Left lobe of liver (tissue), 2 donors: Measurements from ENCODE around the gene C1orf105. TPM values are rescaled to one million over a fixed set of nuclear protein-coding genes. Genes with fewer than 3 reads are reported as not detected.

Source experiments
- ATAC-seq: fragments of 200-7000 bp; cut with Tn5 transposase; one replicate; pipeline ENCODE4 v1.9.1; 2020; ENCODE audit warnings: mild to moderate bottlenecking, moderate library complexity
- DNase-seq: peaks from one replicate; pipeline ENCODE4 v3.0.0-alpha.2; 2020; ENCODE audit warnings: low spot score
- total RNA-seq: library from RNA; stranded (reverse); gene quantifications from one replicate; pipeline ENCODE4 v1.2.1, GENCODE V29; 2021
- donor health status: DM: no; HTN: no; CAD: no; lungs with moderate emphysema.
- donor health status: DM: no; HTN: yes; CAD: no.

Gene C1orf105
- total RNA-seq, 1 donor from 2014 or later, result not detected

DNA sequence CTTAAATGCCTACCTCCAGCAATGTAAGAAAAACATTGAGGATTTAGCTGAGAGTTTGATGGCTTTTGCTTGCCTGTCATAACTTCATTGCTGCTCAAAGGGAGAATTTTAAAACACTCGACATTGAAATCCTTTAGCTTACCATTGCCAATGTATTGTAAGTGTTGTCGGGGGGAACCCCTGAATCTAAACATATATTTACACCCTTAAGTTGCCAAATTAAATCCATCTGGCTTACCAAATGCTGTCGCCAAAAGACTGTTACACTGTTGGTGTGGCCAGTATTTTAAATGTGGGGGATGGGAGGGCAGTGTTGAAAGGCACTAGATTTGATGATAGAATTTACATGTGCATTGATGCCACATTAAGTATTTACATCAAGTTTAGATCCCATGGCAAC, 24.9 kb upstream of the C1orf105 start:
- DNase-seq (no peak), ATAC-seq (no peak)

DNA sequence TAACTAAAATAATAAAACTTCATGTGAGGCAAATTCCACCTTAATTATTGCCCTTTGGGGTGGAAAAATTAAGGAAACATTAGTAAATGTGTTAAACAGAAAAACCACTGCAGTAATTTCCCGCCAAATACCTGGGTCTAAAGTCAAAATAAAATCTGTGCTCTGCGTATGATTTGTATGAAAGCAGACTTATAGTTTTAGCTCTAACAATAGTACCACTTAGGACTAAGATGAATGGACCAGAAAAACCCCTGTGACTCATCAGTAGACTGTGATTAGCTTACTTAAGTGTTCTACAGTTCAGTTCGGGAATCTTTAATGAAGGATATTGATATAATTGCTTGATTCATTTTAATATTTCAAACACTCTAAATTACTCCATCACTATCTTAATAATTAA, 23.3 kb upstream of the C1orf105 start:
- ATAC-seq (no peak), DNase-seq (no peak)

DNA sequence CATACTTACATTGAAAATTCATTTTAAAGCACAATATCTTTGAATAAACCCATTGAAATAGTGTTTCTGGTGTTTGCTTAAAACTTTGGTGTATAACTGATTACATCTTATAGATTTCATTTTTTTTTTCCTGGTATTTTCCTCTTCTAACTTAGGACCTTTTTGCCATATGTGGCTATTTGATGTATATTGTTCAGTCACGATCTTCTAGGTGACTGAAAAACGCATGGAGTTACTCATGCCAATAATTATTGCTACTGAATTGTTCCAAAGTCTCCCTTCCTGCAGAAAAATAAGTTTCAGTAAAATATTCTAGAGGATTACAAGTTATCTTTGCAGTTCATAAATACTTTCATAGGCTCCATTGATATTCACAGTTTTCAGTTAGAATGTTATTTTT, 22.9 kb upstream of the C1orf105 start:
- no peak for ATAC-seq
- no peak for DNase-seq

DNA sequence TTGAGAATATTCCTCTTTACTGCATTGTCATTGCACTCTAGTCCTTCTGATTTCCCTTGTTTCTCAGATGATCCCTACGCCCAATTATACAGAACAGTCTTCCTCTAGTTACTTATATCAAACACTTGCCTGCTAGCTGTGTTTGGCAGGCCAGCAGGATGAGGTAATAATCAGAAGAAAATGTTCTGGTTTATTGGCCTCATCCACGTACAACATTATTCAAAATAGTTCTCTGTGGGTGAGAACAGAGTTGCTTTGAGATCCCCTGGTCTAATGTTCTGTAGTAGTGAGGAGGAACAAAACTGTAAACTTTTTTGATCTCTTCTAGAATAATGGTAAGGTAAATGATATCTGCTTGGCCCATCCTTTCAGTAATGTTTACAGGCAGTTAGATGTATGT, 22.3 kb upstream of the C1orf105 start:
- DNase-seq (no peak), ATAC-seq (no peak)

DNA sequence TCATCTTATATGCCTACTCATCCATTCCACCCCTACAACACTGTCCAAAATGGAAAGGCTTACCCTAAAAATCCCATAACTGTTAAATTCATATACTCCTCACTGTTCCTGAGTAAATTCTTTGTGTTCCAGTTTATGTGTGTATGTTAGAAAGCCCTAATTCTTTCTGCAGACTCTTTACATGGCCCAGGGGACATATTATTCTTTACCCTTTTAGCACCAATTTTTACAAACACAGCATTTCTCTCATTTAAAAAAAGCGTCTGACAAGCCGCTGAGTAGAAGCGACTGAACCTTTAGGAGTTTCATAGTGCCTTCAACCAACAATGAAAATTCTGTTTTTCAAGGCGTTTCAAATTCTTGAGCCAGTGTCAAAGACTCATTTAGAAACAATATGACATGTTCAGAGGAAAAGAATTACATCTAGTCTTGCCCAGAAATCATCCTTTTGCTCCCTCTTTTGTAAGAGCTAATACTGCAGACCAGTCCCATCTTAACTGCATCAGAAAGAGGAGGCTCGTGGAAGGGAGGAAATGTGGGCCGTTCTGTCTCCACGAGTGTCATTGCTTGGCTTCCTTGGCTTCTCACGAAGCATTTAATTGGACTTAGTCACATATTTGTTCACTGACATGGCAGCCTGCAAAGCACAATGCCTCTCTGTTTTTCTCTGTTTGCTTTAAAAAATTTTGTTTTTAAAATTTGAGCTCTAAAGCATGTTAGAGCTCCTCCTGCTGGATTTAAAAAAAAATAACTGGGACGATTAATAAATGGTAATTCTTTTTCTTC, 21.3 kb upstream of the C1orf105 start:
- DNase-seq, result no peak
- ATAC-seq, result peak; percentile 65

DNA sequence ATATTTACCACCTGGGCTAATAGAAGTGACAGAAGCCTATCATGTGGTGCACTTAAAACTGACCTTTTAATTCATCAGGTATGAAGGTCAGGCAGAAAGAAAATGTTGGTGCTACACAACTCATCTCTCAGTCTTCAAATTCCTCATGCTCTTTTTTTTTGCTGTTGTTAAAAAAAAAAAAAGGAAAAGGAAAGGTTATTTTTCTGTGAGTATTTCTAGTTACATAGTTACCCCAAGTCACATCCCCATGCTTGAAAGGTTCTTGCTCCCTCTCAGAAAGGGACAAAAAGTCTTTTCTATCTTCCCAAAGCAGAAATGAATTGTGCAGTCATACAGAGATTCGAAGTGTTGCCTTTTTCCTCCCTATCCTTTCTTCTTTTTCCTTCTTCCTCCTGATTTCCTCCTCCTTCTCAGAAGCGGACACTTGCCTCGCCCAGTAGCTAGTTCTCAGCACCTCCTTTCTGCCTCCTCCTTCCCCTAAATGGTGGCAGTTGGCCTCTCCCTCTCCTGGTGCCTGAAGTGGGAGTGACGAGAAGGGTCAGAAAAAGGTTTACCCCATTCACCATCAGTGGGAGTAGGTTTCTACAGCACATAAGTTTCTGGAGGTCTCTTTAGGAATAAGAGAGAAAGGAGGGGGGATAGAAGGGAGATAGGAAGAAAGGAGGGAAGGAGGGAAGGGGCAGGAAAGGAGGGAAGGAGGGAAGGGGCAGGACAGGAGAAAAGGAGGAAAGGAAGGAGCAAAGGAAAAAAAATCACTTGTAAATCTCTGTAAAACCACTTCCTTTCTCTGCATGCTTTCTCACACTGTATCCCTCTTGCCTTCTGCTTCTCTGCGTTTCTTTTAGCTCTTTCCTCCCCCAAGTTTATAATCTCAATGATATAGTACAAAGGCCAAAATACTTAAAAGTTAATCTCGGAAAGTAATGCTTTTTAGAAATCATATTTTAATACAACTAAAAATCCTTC, 20.4 kb upstream of the C1orf105 start:
- DNase-seq, result no peak
- ATAC-seq, result no peak

DNA sequence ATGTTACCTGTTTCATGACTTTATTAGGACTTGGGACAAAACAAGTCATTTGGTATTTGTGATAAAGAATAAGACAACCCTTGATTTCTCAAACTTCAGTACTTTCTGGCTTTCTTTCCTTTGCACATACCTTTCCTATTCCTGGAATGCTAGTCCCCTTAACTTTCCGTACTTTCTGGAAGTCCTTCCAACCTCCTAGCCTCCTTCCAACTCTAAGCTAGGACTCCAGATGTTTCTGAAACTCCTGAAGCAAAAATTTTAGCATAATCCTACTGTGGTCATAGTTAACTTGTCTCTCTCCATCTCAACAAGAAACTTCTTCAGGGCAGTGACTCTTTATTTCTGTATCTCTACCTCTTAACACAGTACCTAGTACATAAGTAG, 19.8 kb upstream of the C1orf105 start:
- ATAC-seq (no peak), DNase-seq (no peak)

DNA sequence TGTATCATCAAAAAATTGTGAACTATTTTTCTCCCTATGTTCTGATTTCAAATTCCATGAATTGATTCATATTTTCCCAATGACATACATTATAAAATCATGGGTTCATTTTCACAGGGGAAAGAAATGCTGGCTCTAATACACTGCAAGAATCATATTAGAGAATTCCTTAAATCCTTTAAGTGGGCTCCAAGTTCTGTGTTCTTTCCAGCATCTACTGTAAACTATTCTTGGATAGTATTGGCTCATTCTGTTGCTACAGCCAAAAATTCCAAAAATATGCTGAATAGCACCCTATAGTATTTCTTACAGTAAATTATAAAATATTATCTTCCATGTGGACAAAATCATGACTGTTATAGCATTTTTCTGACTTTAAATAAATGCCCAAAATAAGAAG, 19.0 kb upstream of the C1orf105 start:
- DNase-seq, result no peak
- ATAC-seq, result no peak

DNA sequence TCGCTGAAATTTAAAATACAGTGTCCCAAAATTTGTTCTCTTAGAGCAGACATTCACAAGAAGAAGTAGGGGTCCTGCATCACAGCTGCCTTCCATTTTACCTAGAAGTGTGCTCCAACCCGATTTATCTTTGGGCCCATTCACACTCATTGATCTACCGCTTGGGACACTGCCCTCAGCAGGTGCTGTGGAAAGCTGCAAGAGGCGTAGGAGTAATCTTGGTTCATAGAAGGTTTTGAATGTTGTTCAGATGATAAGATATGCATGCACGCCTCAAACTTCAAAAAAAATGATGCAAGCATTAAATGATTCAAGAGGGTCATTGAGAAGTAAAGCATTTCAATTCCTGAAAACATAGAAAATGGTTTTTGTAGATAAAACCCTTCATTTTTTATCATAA, 18.6 kb upstream of the C1orf105 start:
- DNase-seq (no peak), ATAC-seq (no peak)

DNA sequence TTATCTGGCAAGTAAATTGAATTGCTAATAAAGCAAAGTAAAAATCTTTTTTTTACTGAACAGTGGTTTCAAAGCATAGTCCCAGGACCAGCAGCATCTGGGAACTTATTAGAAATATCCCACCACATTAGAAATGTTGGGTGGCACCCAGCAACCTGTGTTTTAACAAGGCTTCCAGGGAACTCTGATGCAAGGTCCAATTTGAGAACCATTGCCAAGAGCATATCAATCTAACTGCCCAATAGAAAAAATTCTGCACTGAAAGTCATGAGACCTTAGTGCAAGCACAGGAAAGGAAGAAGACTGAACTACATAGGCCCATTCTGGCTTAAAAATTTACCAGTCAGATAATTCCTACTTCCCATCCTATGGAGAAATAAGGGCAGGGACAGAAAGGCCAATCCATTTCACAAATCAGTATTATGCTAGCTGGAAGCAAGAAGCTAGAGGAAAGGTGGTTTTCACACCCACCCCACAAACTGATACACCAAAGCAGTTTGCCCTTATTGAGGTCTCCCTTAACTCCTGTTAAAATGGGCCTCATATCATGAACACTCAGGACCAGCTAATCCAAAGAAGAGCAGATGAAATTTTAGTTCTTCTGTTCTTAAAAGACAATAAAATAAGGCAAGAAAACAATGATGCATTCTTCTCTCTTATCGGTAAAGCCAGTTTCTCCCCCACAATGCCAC, 17.5 kb upstream of the C1orf105 start:
- ATAC-seq (peak; percentile 42), DNase-seq (no peak)

DNA sequence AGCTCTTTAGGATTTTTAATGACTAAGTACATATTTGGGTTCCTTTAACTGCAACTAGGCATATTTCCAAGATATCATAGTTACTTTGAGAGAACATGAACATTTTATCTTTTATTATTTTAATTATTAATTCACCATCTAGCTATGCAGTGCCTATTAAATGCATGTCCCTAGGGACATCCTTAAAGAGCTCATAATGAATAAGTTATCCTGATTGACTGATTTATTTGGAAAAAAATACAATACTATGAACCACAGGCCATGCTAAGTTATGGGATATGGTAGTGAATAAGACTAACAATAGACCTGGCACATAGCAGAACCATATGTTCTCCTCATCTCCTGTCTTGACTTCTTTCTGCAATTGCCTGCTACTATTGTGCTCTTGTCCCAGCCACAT, 16.4 kb upstream of the C1orf105 start:
- ATAC-seq (no peak), DNase-seq (no peak)

DNA sequence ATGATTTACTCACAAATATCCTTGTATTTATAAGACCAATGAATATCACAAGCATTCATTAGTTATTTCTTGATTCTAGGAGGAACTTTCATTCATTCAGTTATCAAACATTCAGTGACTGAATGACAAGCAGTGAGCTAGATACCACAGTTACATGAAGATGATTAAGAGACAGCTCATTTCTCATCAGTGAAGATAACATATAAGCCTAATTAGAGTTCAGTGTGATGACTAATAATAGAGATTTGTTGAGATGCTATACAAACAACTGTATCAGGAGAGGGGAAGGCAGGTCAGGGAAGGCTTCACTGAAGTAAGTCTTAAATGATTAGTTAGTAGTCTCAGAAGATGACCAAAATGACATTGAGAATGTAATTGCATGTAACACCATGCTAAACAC, 14.6 kb upstream of the C1orf105 start:
- DNase-seq, result no peak

DNA sequence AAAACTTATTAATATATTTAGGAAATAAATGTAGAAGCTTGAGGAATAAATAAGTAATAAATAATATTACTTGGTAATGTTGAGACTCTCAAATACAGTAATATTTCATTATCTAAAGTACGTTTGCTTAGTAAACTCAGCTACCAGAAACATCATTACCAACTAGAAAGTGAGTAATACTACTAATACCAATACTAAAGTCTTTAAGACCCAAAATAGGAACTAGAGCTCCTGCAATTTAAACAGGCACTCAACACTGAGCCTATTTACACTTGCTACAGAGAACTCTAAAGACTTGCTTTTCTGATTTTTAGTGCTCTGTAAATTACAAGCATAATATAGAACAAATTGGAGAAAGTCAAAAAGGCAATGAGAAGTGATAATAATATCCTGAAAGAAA, 13.5 kb upstream of the C1orf105 start:
- ATAC-seq (no peak), DNase-seq (no peak)

More for the DNA sequence above, 14.6 kb upstream of the C1orf105 start:
- ATAC-seq, result no peak

DNA sequence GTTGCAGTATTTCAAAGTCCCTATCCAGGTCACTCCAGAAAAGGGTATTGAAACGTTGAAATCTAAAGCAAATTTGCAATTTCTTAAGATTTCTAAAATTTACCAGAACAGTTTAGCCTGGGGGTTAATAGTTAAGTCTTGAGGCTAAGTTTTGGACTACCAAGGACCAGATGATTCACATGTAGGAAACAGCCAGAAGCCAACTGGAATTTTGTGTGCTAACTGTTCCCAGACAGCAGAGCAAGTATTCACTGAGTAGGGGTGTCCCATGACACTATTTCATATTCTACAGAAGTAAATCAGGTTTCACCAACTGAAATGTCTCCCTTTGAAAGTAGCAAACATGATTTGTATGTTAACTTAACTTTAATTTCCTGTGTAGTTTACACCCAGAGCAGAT, 11.5 kb upstream of the C1orf105 start:
- no peak for ATAC-seq
- DNase-seq, result no peak

DNA sequence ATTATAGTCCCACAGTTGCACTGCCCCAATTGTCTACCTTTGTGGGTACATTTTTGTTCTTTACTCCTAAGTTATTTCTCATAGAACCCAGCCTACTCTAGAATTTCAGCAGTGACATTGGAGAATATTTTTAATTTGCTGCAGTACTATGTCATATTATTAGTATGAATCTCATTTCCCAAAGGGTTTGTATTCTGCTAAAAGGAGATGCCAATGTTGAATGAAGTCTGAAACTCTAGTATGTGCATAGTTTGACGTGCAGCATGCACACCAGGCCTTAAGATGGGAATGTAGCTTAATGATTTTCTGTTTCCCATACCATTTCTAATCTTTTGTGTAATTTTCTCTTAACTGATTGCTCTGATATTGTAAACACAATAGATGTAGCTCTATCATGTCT, 10.5 kb upstream of the C1orf105 start:
- DNase-seq (no peak), ATAC-seq (no peak)

DNA sequence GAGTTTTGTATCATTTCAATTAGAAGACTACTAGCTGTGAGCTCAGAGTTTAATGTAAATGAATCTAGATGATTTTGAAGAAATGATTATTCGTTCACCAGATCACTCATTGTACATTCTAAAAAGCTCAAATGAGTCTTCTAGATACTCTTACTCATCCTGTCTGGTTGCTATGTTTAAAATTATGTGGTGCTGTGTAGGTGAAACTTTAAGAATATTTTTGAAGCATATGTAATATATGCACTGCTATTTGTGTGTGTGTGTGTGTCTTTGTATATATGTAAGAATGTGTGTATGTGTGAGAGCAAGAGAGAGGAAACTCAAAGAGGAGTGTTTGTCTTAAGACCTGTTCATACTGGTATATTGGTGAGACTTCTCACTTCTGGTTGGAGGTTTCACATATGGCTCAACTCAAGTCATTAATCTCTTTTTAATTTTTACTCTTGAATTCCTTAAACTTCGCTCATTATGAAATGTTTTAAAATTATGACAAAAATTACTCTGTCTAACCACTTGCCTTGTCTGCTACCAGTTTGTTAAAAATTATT, 8.6 kb upstream of the C1orf105 start:
- ATAC-seq (no peak), DNase-seq (no peak)

DNA sequence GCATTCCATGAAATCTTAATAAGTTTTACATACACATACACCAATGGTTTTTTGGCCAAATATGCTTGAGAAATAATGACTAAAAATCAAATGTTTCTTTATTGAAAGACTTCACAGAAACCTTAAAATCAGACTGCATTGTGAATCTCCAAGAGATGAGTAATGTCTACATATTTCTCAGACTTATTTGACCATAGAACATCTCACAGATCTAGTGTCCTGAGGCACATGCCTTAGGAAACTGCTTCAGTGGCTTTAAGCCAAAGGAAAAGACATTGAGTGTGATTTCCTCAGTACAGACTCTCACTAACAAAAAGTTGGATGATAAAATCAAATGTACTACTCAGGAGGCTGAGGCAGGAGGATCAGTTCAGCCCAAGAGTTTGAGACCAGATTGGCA, 6.2 kb upstream of the C1orf105 start:
- no peak for DNase-seq
- no peak for ATAC-seq

DNA sequence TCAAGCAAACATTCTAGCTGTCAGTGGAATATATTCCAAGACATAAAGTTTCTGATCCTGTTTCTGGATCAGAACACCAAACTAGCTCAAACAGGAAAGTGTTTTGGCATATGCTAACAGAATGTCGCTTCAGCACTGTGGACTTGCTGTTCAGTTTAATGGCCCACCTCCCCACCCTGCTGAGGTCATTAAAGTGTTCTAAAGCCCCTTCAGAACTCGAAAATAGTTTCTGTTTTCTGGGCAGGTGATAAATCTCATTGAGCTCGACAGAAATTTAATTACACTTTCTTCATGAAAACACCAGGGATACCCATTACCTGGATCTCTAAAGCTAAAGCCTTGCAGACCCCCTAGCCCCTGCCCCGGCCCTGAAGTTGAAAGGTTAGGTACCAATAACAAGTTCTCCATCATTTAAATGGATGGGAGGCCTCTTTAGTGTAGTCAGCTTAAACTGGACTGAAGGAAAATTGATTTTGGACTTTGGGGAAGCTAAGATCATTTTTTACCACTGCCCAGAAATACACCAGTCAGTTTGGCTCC, 3.9 kb upstream of the C1orf105 start:
- DNase-seq (no peak), ATAC-seq (no peak)

DNA sequence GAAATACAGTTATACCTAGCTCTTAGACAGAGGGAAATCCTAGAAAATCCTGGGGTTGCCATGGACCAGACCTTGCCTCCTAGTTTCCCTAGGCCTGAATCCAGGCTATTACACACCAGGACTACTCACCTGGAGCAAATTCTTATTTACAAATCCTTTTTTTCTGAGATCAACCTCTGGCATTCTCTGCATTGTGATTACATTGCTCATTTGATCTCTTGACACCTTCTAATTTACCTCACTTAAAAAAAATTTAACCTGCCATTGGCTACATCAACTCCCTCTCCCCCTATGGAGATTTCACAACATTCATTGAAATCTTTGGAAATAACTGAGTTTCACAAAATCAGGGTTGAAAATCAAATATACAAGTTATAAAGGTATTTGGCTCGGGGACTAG, 2.9 kb upstream of the C1orf105 start:
- DNase-seq (no peak), ATAC-seq (no peak)

DNA sequence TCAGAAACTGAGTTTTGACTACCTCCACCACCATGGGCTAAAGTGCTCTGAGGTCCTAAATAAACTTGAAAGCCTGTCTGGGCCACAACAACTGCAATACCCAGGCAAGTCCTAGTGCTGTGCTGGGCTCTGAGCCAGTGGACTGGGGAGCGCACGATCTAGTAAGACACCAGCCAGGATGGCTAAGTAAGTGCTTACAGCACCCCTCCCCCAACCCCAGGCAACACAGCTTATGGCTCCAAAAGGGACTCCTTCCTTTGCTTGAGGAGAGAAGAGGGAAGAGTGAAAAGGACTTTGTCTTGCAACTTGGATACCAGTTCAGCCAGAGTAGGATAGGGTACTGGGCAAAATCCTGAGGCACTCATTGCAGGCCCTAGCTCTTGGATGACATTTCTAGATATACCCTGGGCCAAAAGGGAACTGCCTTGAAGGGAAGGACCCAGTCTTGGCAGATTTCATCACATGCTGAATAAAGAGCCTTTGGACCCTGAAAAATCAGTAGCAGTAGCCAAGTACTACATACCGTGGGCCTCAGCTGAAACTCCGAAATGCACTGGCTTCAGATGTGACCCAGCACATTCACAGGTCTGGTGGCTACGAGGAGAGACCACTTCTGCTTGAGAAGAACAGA, 1.6 kb downstream of the C1orf105 start:
- ATAC-seq (no peak), DNase-seq (no peak)

DNA sequence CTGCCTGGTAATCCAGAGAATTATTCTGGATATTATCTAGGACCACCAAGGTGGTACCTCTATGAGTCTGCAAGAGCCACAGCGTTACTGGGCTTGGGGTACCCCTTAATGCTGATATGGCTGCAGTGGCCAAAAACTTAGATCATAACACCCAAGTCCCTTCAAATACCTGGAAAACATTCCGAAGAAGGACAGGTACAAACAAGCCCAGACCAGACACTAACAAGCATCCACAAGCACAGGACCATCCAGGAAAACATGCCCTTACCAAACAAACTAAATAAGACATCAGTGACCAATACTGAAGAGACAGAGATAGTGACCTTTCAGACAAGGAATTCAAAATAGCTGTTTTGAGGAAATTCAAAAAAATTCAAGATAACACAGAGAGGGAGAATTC, 2.9 kb downstream of the C1orf105 start:
- ATAC-seq (no peak), DNase-seq (no peak)
